GM23338 (cell line): ENCODE measurements around the gene ZNF480. TPM values are rescaled to one million over a fixed set of nuclear protein-coding genes. Genes with fewer than 3 reads are reported as not detected.

Experiments
- ATAC-seq: fragments of 200-7000 bp; cut with Tn5 transposase; 3 replicates; pipeline ENCODE4 v1.9.1; 2020
- DNase-seq: peaks from one replicate; pipeline ENCODE4 v3.0.0-alpha.2; 2015; ENCODE audit warnings: low spot score
- H2AFZ ChIP-seq: fragments of 200-600 bp; sonication (generic); 2 replicates; pipeline ENCODE4 v1.8.0; 2016; ENCODE audit warnings: antibody characterized with exemption, mild to moderate bottlenecking, moderate library complexity
- H3F3A ChIP-seq: fragments of 200-600 bp; sonication (generic); replicated peaks from 2 replicates; pipeline ENCODE4 v1.8.0; 2017; ENCODE audit warnings: antibody characterized with exemption, mixed run types, low read depth
- H3K27ac ChIP-seq: fragments of 200-600 bp; sonication (generic); 2 replicates; pipeline ENCODE4 v1.6.1; 2016; ENCODE audit warnings: low read depth
- H3K27me3 ChIP-seq: fragments of 200-600 bp; sonication (generic); 2 replicates; pipeline ENCODE4 v1.8.0; 2016; ENCODE audit warnings: mild to moderate bottlenecking, mixed run types, moderate library complexity; ENCODE audit not compliant: insufficient read depth
- H3K36me3 ChIP-seq: fragments of 200-600 bp; sonication (generic); 2 replicates; pipeline ENCODE4 v1.8.0; 2016; ENCODE audit warnings: mild to moderate bottlenecking; ENCODE audit not compliant: insufficient read depth
- H3K4me1 ChIP-seq: fragments of 200-600 bp; sonication (generic); 2 replicates; pipeline ENCODE4 v1.8.0; 2016; ENCODE audit warnings: mild to moderate bottlenecking, moderate library complexity; ENCODE audit not compliant: insufficient read depth
- H3K4me2 ChIP-seq: fragments of 200-600 bp; sonication (generic); 2 replicates; pipeline ENCODE4 v1.7.1; 2017; ENCODE audit warnings: mixed run types
- H3K4me3 ChIP-seq: fragments of 200-600 bp; sonication (generic); 2 replicates; pipeline ENCODE4 v1.6.1; 2016; ENCODE audit warnings: mixed run types
- H3K79me2 ChIP-seq: fragments of 200-600 bp; sonication (generic); replicated peaks from 2 replicates; pipeline ENCODE4 v1.8.0; 2017; ENCODE audit warnings: mild to moderate bottlenecking; ENCODE audit not compliant: insufficient read depth
- H3K9me2 ChIP-seq: fragments of 200-600 bp; sonication (generic); 2 replicates; pipeline ENCODE4 v1.8.0; 2017; ENCODE audit not compliant: insufficient read depth
- H4K20me1 ChIP-seq: fragments of 200-600 bp; sonication (generic); replicated peaks from 2 replicates; pipeline ENCODE4 v1.8.0; 2017; ENCODE audit warnings: mild to moderate bottlenecking; ENCODE audit not compliant: insufficient read depth
- H3K27ac Mint-ChIP-seq: 2 replicates; pipeline ENCODE4 v1.8.0; 2020; ENCODE audit warnings: inconsistent platforms, mild to moderate bottlenecking, moderate library complexity, mixed read lengths
- H3K27me3 Mint-ChIP-seq: 3 replicates; pipeline ENCODE4 v1.8.0; 2022; ENCODE audit warnings: low read depth, mild to moderate bottlenecking, moderate library complexity, mixed read lengths, inconsistent platforms; ENCODE audit not compliant: insufficient read depth, poor library complexity
- H3K36me3 Mint-ChIP-seq: 3 replicates; pipeline ENCODE4 v1.8.0; 2021; ENCODE audit warnings: low read depth, mild to moderate bottlenecking, inconsistent platforms, moderate library complexity, mixed read lengths
- H3K4me1 Mint-ChIP-seq: 3 replicates; pipeline ENCODE4 v1.8.0; 2020; ENCODE audit warnings: mild to moderate bottlenecking, inconsistent platforms, mixed read lengths
- H3K4me3 Mint-ChIP-seq: 3 replicates; pipeline ENCODE4 v1.8.0; 2021; ENCODE audit warnings: moderate library complexity, mild to moderate bottlenecking, inconsistent platforms, mixed read lengths
- H3K9me3 Mint-ChIP-seq: 3 replicates; pipeline ENCODE4 v1.8.0; 2020; ENCODE audit warnings: moderate library complexity, mild to moderate bottlenecking, inconsistent platforms, mixed read lengths
- JUNB ChIP-seq: IDR thresholded peaks from one replicate; pipeline ENCODE4 v1.6.1; 2016; ENCODE audit warnings: antibody characterized with exemption; ENCODE audit not compliant: unreplicated experiment
- STAT1 ChIP-seq: IDR thresholded peaks from one replicate; pipeline ENCODE4 v1.6.1; 2016; ENCODE audit warnings: antibody characterized with exemption; ENCODE audit not compliant: unreplicated experiment
- ZNF331 ChIP-seq: fragments of 250-450 bp; sonication (Bioruptor Pico); IDR thresholded peaks from 2 replicates; pipeline ENCODE4 v1.5.0; 2020; ENCODE audit warnings: low read depth, mild to moderate bottlenecking, moderate library complexity
- polyA plus RNA-seq: library from polyadenylated mRNA; unstranded; fragments of >200 nt; fragmentation: Nextera tagmentation; extraction: Ambion mirVana; gene quantifications from 2 replicates; pipeline ENCODE4 v1.2.1, GENCODE V29; 2016
- total RNA-seq: library from RNA; depleted of rRNA; stranded (reverse); fragments of >200 nt; shearing (Covaris generic); gene quantifications from 2 replicates; pipeline ENCODE4 v1.2.3, GENCODE V29; 2014
- TF ChIP-seq, protein P1 (sequence below), 2 experiments: fragments of 200-600 bp in 1 of 2; sonication (generic) in 1 of 2; conservative IDR thresholded peaks; 2 replicates each; pipeline versions ENCODE4 v1.5.1 to v1.6.1; 2016 to 2017; ENCODE audit warnings: antibody characterized with exemption in 2 of 2, low read depth in 2 of 2, mild to moderate bottlenecking in 2 of 2, moderate library complexity in 1 of 2
- TF ChIP-seq, protein P2 (sequence below): fragments of 250-450 bp; sonication (Bioruptor Pico); IDR thresholded peaks from 2 replicates; pipeline ENCODE4 v1.5.0; 2020; ENCODE audit warnings: mild to moderate bottlenecking, moderate library complexity

ZNF480 gene
- total and polyA plus RNA-seq, 2 experiments from 2014 or later = 34.1 to 37.9 TPM

DNA sequence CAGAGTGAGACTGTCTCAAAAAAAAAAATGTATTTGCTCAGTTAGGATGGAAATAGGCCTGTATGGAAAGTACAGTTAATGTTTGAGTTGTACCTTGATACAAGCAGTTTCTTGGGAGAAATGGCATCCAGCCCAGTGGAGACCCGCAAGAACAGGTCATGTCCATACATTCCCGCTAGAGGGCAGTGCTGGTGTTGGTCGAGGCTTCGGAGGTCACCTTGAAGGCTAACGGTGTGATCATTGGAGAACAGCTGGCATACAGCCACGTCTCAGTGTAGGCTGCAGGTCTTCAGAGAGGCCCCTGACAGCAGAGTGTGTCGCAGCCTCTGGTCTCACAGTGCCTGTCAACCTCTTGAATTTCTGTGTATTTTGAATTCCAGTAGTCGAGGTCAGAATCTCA is 46.6 kb downstream of the ZNF480 start:
- H3K4me2 ChIP-seq = no peak overlapping the region
- H3F3A ChIP-seq = no peaks in the 10 kb centered on the region
- peaks cover 2% of the 10 kb centered on the region; the same call in 1 of the 2 replicates for H4K20me1 ChIP-seq
- peaks cover 20% of the 10 kb centered on the region for H3K36me3 Mint-ChIP-seq
- H3K4me1 Mint-ChIP-seq = no peaks in the 10 kb centered on the region
- H3K4me1 ChIP-seq = no peaks in the 10 kb centered on the region
- peaks cover 13% of the 10 kb centered on the region for H3K27me3 Mint-ChIP-seq
- H3K4me3 Mint-ChIP-seq = no peak overlapping the region
- H3K9me3 Mint-ChIP-seq = peaks cover 20% of the 10 kb centered on the region
- H3K79me2 ChIP-seq = no peaks in the 10 kb centered on the region
- no peaks in the 10 kb centered on the region for H3K9me2 ChIP-seq
- peak; percentile 90 for DNase-seq
- H3K27ac ChIP-seq = no peak overlapping the region
- no peak overlapping the region for H3K27ac Mint-ChIP-seq
- no peak overlapping the region for H3K4me3 ChIP-seq
- TF ChIP-seq JUNB = no peak
- TF ChIP-seq, protein P1, sequence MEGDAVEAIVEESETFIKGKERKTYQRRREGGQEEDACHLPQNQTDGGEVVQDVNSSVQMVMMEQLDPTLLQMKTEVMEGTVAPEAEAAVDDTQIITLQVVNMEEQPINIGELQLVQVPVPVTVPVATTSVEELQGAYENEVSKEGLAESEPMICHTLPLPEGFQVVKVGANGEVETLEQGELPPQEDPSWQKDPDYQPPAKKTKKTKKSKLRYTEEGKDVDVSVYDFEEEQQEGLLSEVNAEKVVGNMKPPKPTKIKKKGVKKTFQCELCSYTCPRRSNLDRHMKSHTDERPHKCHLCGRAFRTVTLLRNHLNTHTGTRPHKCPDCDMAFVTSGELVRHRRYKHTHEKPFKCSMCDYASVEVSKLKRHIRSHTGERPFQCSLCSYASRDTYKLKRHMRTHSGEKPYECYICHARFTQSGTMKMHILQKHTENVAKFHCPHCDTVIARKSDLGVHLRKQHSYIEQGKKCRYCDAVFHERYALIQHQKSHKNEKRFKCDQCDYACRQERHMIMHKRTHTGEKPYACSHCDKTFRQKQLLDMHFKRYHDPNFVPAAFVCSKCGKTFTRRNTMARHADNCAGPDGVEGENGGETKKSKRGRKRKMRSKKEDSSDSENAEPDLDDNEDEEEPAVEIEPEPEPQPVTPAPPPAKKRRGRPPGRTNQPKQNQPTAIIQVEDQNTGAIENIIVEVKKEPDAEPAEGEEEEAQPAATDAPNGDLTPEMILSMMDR (conservative IDR thresholded peaks at IDR 0.05; ENCODE audit: low read depth in 2 of 2) = peak; percentile 84 to 97
- ATAC-seq = peak; percentile 99
- H3K27me3 ChIP-seq = no peaks in the 10 kb centered on the region
- H3K36me3 ChIP-seq = no peaks in the 10 kb centered on the region; the same call in 1 of the 2 replicates
- no peak overlapping the region for H2AFZ ChIP-seq

DNA sequence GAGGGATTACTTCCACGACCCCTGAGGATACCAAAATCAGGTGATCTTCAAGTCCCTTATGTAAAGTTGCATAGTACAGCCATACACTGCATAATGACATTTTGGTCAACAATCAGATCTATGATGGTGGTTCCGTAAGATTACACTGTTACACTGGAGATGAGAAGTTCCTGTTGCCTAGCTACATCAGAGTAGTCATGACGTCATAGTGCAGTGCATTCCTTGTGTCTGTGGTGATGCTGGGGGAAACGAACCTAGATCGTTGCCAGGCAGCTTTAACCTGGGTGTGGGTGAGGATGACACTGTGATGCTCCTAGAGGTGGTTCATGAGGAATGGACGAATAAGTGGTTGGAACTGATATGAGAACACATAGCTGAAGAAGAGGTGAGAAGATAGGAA is 48.2 kb downstream of the ZNF480 start:
- peaks cover 34% of the 10 kb centered on the region for H3K36me3 Mint-ChIP-seq
- Histone ChIP-seq H3K4me3 (no peak overlapping the region), H3F3A (no peaks in the 10 kb centered on the region), H3K9me2 (no peaks in the 10 kb centered on the region), H3K79me2 (no peaks in the 10 kb centered on the region), H3K36me3 (no peaks in the 10 kb centered on the region; the same call in 1 of the 2 replicates), H3K4me1 (no peaks in the 10 kb centered on the region), H4K20me1 (peaks cover 2% of the 10 kb centered on the region; the same call in 1 of the 2 replicates), H2AFZ (no peak overlapping the region), H3K27me3 (no peaks in the 10 kb centered on the region), H3K4me2 (no peak overlapping the region), H3K27ac (no peak overlapping the region)
- peaks cover 29% of the 10 kb centered on the region for H3K9me3 Mint-ChIP-seq
- DNase-seq = no peak
- no peak overlapping the region for H3K4me3 Mint-ChIP-seq
- H3K4me1 Mint-ChIP-seq = no peaks in the 10 kb centered on the region
- no peak for ATAC-seq
- peaks cover 10% of the 10 kb centered on the region for H3K27me3 Mint-ChIP-seq
- TF ChIP-seq, protein P2, sequence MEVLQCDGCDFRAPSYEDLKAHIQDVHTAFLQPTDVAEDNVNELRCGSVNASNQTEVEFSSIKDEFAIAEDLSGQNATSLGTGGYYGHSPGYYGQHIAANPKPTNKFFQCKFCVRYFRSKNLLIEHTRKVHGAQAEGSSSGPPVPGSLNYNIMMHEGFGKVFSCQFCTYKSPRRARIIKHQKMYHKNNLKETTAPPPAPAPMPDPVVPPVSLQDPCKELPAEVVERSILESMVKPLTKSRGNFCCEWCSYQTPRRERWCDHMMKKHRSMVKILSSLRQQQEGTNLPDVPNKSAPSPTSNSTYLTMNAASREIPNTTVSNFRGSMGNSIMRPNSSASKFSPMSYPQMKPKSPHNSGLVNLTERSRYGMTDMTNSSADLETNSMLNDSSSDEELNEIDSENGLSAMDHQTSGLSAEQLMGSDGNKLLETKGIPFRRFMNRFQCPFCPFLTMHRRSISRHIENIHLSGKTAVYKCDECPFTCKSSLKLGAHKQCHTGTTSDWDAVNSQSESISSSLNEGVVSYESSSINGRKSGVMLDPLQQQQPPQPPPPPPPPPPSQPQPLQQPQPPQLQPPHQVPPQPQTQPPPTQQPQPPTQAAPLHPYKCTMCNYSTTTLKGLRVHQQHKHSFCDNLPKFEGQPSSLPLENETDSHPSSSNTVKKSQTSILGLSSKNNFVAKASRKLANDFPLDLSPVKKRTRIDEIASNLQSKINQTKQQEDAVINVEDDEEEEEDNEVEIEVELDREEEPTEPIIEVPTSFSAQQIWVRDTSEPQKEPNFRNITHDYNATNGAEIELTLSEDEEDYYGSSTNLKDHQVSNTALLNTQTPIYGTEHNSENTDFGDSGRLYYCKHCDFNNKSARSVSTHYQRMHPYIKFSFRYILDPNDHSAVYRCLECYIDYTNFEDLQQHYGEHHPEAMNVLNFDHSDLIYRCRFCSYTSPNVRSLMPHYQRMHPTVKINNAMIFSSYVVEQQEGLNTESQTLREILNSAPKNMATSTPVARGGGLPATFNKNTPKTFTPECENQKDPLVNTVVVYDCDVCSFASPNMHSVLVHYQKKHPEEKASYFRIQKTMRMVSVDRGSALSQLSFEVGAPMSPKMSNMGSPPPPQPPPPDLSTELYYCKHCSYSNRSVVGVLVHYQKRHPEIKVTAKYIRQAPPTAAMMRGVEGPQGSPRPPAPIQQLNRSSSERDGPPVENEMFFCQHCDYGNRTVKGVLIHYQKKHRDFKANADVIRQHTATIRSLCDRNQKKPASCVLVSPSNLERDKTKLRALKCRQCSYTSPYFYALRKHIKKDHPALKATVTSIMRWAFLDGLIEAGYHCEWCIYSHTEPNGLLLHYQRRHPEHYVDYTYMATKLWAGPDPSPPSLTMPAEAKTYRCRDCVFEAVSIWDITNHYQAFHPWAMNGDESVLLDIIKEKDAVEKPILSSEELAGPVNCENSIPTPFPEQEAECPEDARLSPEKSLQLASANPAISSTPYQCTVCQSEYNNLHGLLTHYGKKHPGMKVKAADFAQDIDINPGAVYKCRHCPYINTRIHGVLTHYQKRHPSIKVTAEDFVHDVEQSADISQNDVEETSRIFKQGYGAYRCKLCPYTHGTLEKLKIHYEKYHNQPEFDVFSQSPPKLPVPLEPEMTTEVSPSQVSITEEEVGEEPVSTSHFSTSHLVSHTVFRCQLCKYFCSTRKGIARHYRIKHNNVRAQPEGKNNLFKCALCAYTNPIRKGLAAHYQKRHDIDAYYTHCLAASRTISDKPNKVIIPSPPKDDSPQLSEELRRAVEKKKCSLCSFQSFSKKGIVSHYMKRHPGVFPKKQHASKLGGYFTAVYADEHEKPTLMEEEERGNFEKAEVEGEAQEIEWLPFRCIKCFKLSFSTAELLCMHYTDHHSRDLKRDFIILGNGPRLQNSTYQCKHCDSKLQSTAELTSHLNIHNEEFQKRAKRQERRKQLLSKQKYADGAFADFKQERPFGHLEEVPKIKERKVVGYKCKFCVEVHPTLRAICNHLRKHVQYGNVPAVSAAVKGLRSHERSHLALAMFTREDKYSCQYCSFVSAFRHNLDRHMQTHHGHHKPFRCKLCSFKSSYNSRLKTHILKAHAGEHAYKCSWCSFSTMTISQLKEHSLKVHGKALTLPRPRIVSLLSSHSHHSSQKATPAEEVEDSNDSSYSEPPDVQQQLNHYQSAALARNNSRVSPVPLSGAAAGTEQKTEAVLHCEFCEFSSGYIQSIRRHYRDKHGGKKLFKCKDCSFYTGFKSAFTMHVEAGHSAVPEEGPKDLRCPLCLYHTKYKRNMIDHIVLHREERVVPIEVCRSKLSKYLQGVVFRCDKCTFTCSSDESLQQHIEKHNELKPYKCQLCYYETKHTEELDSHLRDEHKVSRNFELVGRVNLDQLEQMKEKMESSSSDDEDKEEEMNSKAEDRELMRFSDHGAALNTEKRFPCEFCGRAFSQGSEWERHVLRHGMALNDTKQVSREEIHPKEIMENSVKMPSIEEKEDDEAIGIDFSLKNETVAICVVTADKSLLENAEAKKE (CRISPR knock-in tag) = no peak
- no peak for TF ChIP-seq ZNF331
- no peak for TF ChIP-seq STAT1
- H3K27ac Mint-ChIP-seq = no peak overlapping the region
